Bladder microvascular endothelial cell (primary cell): ENCODE data around the gene CFAP65. TPM values are rescaled to one million over a fixed set of nuclear protein-coding genes. Genes with fewer than 3 reads are reported as not detected.

ENCODE experiments used
- total RNA-seq: library from RNA; depleted of rRNA; stranded (reverse); fragments of >200 nt; gene quantifications from 2 replicates; pipeline ENCODE4 v1.2.3, GENCODE V29; 2014

CFAP65 gene, protein sequence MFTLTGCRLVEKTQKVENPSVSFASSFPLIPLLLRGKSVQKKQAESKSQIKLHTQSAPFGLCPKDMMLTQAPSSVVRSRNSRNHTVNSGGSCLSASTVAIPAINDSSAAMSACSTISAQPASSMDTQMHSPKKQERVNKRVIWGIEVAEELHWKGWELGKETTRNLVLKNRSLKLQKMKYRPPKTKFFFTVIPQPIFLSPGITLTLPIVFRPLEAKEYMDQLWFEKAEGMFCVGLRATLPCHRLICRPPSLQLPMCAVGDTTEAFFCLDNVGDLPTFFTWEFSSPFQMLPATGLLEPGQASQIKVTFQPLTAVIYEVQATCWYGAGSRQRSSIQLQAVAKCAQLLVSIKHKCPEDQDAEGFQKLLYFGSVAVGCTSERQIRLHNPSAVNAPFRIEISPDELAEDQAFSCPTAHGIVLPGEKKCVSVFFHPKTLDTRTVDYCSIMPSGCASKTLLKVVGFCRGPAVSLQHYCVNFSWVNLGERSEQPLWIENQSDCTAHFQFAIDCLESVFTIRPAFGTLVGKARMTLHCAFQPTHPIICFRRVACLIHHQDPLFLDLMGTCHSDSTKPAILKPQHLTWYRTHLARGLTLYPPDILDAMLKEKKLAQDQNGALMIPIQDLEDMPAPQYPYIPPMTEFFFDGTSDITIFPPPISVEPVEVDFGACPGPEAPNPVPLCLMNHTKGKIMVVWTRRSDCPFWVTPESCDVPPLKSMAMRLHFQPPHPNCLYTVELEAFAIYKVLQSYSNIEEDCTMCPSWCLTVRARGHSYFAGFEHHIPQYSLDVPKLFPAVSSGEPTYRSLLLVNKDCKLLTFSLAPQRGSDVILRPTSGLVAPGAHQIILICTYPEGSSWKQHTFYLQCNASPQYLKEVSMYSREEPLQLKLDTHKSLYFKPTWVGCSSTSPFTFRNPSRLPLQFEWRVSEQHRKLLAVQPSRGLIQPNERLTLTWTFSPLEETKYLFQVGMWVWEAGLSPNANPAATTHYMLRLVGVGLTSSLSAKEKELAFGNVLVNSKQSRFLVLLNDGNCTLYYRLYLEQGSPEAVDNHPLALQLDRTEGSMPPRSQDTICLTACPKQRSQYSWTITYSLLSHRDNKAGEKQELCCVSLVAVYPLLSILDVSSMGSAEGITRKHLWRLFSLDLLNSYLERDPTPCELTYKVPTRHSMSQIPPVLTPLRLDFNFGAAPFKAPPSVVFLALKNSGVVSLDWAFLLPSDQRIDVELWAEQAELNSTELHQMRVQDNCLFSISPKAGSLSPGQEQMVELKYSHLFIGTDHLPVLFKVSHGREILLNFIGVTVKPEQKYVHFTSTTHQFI (N-terminal part only)
- not detected in 2 replicates for total RNA-seq

DNA sequence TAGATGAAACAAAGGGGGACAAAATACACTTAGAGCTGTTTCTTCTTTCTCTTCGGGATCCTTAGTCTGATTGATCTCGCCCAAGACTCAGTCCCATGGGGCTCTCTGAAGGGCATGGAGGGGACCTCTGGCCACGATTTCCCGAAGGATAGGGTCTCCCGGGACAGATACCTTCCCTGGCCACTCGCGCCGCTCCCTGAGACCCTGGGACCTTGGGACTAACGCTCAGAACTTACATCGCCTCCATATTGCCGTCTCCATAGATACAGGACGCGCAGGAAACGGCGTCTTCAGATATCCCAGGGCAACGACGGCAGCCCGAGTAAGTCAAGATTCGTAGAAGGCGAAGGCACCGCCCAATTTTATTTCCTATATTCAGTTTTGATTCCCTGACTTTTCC is at the start of gene CFAP65:
Gene CFAP65 (minus strand): TSS at position 265 of the 400 bp plus-strand sequence. CDS start 2,468 bp downstream, outside the sequence.

DNA sequence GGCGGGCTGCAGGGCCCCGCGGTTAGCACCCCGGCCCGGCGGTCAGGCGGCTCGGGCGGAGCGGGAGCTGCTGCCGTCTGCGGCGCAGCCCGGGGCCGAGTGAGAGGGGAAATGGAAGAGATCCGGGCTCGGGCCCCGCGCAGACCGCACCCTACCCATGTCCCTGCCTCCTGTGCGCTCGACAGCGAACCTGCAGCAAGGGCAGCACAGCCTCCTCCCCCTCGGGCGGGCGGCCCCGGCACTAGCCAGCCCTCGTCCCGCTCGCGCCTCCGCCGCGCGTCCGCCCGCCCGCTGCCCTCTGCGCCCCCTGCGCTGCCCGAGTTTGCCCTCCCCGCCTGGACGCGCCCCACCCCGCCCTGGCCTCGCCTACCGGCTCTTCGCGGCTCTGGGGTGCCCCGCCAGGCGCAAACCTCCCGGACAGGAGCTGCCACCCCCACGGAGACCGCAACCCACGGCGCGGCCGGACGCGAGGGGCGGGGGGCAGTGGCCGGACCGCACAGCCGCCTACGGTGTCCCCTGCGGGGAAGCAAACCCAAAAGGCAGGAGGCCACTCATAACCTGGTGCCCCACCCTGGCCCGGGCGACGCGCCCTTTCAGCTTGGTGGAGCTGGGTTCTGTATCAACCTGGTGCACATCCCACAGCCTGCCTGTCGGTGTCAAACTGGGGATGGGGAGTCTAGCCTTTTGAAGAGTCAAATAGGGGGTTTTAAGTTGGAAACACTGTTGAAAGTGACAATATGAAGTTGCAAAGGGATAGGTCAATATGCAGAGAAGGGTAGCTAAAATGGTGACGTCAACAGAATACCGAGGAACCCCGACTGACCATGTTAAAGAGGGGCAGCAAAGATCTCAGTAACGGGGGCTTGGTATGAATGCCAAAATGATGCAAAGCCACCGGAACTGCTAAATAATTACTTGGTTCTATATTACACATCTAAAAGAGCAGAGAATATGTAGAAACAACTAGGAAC is 19.8 kb upstream of the CFAP65 start, which contains the start of gene IHH:
Gene IHH (minus strand): TSS at position 101 of the 971 bp plus-strand sequence. CDS start 454 bp downstream, outside the sequence.

GRCh38 chr2:218993345-218994315 is 47.7 kb downstream of the CFAP65 start, which contains the start of gene CRYBA2:
CRYBA2 (minus strand) TSS chr2:218993422; CDS start chr2:218993176, 246 bp downstream.

DNA sequence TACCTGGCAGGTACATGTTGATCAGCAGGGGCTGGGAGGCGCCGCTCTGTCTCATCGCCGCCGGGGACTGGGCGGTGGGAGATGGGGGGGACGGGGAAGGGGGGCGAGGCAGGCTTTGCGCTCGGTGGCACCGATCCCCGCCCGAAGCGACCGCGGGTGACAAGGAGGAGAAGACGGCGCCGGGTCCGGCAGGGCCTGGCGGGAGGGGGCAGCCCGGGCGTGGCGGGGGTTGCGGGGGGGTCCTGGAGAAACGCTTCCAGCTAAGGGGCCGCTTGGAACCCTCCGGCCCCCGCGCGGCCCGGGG is 56.3 kb downstream of the CFAP65 start, which contains the start of gene FEV:
Gene FEV (minus strand): TSS at position 164 of the 304 bp plus-strand sequence. CDS start 109 bp downstream, at position 55.

GRCh38 chr2:218959141-218959731 is 82.1 kb downstream of the CFAP65 start, which contains the start of gene CDK5R2:
CDK5R2 (plus strand) TSS chr2:218959666; CDS start chr2:218959821, 155 bp downstream.

Other genes with a start within 250 kb of the CFAP65 start
- gene PRKAG3, start 209.7 kb downstream of the CFAP65 start, total RNA-seq = not detected in 2 replicates
- gene WNT6, start 181.7 kb downstream of the CFAP65 start, total RNA-seq = not detected in 2 replicates
- gene WNT10A, start 160.7 kb downstream of the CFAP65 start, total RNA-seq = not detected in 2 replicates
- gene CDK5R2, start 81.8 kb downstream of the CFAP65 start, total RNA-seq = not detected in 2 replicates
- not detected in 2 replicates for gene FEV, start 56.3 kb downstream of the CFAP65 start, total RNA-seq
- gene CRYBA2, start 48.1 kb downstream of the CFAP65 start, total RNA-seq = not detected in 2 replicates
- gene IHH, start 19.4 kb upstream of the CFAP65 start, total RNA-seq = not detected in 2 replicates
- gene NHEJ1, start 119.3 kb upstream of the CFAP65 start, total RNA-seq = 14.9 and 24.1 TPM in 2 replicates
- 0.81 and 4.5 TPM in 2 replicates for gene SLC23A3, start 128.5 kb upstream of the CFAP65 start, total RNA-seq
- gene CNPPD1, start 135.4 kb upstream of the CFAP65 start, total RNA-seq = 21.4 and 39.2 TPM in 2 replicates
- gene RETREG2, start 136.8 kb upstream of the CFAP65 start, total RNA-seq = 49.7 TPM in 2 replicates
- 21.0 and 22.2 TPM in 2 replicates for gene ZFAND2B, start 165.3 kb upstream of the CFAP65 start, total RNA-seq
- 31.4 and 45.8 TPM in 2 replicates for gene ABCB6, start 177.4 kb upstream of the CFAP65 start, total RNA-seq
- gene ATG9A, start 188.1 kb upstream of the CFAP65 start, total RNA-seq = 36.8 and 60.8 TPM in 2 replicates
- 19.3 and 23.1 TPM in 2 replicates for gene ANKZF1, start 188.3 kb upstream of the CFAP65 start, total RNA-seq
- gene GLB1L, start 203.9 kb upstream of the CFAP65 start, total RNA-seq = 4.2 and 6.6 TPM in 2 replicates
- gene STK16, start 204.0 kb upstream of the CFAP65 start, total RNA-seq = 16.5 and 21.8 TPM in 2 replicates
- not detected in 2 replicates for gene TUBA4B, start 211.7 kb upstream of the CFAP65 start, total RNA-seq
- 9.0 and 18.1 TPM in 2 replicates for gene TUBA4A, start 212.4 kb upstream of the CFAP65 start, total RNA-seq
- gene DNAJB2, start 237.8 kb upstream of the CFAP65 start, total RNA-seq = 18.0 and 40.7 TPM in 2 replicates